LNCaP clone FGC (cell line): ENCODE results near the gene SH3D19.

Source experiments
- DNase-seq: peaks from one replicate; pipeline ENCODE4 v3.0.0-alpha.2; 2011; ENCODE audit warnings: low read depth
- H3K4me3 ChIP-seq: 2 replicates; pipeline ENCODE4 v1.5.1; 2011; ENCODE audit warnings: mild to moderate bottlenecking, low read depth, low read length, control low read depth
- TF ChIP-seq, protein P1 (sequence below): IDR thresholded peaks from 2 replicates; pipeline ENCODE4 v1.5.1; 2012; ENCODE audit warnings: mild to moderate bottlenecking; ENCODE audit not compliant: control insufficient read depth, insufficient read depth; ENCODE audit errors: extremely low read depth

The SH3D19 gene

GRCh38 chr4:151074416-151074916 lies 250.9 kb downstream of the SH3D19 start:
- H3K4me3 ChIP-seq: no peak overlapping the region
- TF ChIP-seq, protein P1, sequence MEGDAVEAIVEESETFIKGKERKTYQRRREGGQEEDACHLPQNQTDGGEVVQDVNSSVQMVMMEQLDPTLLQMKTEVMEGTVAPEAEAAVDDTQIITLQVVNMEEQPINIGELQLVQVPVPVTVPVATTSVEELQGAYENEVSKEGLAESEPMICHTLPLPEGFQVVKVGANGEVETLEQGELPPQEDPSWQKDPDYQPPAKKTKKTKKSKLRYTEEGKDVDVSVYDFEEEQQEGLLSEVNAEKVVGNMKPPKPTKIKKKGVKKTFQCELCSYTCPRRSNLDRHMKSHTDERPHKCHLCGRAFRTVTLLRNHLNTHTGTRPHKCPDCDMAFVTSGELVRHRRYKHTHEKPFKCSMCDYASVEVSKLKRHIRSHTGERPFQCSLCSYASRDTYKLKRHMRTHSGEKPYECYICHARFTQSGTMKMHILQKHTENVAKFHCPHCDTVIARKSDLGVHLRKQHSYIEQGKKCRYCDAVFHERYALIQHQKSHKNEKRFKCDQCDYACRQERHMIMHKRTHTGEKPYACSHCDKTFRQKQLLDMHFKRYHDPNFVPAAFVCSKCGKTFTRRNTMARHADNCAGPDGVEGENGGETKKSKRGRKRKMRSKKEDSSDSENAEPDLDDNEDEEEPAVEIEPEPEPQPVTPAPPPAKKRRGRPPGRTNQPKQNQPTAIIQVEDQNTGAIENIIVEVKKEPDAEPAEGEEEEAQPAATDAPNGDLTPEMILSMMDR: no peak
- no peak for DNase-seq
